ENCODE results near the gene IL4I1.
"Not testable (repeated sequence)": the region's sequence is repeated elsewhere in the genome, so short reads cannot be mapped to it uniquely, and the experiment has no call there.

Gene IL4I1, protein sequence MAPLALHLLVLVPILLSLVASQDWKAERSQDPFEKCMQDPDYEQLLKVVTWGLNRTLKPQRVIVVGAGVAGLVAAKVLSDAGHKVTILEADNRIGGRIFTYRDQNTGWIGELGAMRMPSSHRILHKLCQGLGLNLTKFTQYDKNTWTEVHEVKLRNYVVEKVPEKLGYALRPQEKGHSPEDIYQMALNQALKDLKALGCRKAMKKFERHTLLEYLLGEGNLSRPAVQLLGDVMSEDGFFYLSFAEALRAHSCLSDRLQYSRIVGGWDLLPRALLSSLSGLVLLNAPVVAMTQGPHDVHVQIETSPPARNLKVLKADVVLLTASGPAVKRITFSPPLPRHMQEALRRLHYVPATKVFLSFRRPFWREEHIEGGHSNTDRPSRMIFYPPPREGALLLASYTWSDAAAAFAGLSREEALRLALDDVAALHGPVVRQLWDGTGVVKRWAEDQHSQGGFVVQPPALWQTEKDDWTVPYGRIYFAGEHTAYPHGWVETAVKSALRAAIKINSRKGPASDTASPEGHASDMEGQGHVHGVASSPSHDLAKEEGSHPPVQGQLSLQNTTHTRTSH

DNA sequence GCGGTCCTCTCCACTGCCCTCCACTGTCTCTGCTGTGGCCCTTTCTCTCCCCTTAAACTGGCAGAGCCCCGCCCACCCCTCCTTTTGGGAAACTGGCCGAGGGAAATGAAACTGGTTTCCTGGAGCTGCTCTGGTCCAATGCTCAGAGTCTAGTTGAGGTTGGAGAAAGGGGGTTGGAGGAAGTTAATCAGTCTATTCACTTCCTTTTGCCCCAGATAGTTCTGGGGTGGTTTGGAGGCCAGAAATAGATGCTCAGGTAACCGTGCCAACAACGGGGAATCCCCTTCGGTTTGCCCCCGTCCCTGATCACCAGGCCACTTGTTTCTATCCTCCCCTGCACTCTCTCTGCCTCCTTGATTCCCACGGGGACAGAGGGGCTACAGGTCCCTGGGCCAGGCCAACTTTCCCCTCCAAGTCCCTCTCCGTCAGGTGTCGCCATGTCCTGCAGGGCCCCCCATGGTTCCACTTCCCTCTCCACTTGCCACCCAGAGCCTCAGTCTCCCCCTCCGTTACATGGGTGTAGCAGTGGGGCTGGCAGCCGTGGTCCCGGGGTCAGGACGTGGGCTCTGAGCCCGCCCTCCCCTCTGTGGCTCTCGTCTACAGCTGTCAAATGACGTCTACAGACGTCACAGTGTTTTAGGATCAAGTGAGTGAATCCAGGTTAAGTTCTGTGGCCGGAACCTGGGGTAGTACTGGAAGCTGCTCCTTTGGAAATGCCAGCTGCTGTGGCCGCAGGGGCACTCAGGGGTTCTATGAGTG, at the start of gene IL4I1:
IL4I1 (minus strand) TSS at position 25 of the 759 bp plus-strand sequence. CDS start 727 bp downstream, outside the sequence.
- no peak within 1 kb of the TSS for H3K9ac ChIP-seq (ENCODE audit: low read depth, low read length)
- H3K27ac ChIP-seq (ENCODE audit: low read depth, low read length), result no peak within 1 kb of the TSS

DNA sequence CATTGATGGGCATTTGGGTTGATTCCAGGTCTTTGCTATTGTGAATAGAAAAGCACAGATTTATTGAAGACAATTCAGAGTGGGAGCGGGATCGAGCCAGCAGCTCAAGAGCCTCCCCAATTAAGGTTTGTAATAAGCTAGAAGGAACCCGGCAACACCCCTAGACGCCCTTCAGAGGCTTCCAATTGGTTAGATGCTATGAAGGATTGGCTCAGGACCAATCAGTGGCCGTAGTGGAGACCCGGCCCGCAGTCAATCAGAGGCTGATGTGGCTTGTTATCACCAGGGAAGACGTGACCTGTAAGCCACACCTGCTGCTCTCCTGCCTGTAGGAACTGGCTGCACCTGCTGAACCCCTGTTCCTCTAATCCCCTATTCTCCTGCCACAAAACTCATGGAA, 49.7 kb upstream of the IL4I1 start:
- Histone ChIP-seq H3K9ac (ENCODE audit: low read depth, low read length) (no peak overlapping the region), H3K27me3 (ENCODE audit: control insufficient read depth, insufficient read depth, low read length) (no peaks in the 10 kb centered on the region), H3K9me3 (ENCODE audit: control insufficient read depth, insufficient read depth, low read length) (no peaks in the 10 kb centered on the region), H3K27ac (ENCODE audit: low read depth, low read length) (no peak overlapping the region), H3K4me3 (ENCODE audit: low read depth, low read length) (no peak overlapping the region), H3K36me3 (ENCODE audit: control insufficient read depth, insufficient read depth, low read length) (no peaks in the 10 kb centered on the region), H3K4me1 (ENCODE audit: control insufficient read depth, insufficient read depth, low read length) (no peaks in the 10 kb centered on the region)

More for the DNA sequence above, at the start of gene IL4I1:
- H3K27me3 ChIP-seq (ENCODE audit: control insufficient read depth, insufficient read depth, low read length), result no peaks in the 10 kb centered on the region
- H3K4me1 ChIP-seq (ENCODE audit: control insufficient read depth, insufficient read depth, low read length), result no peaks in the 10 kb centered on the region
- no peaks in the 10 kb centered on the region for H3K9me3 ChIP-seq (ENCODE audit: control insufficient read depth, insufficient read depth, low read length)
- H3K36me3 ChIP-seq (ENCODE audit: control insufficient read depth, insufficient read depth, low read length), result no peaks in the 10 kb centered on the region
- H3K4me3 ChIP-seq (ENCODE audit: low read depth, low read length), result no peak within 1 kb of the TSS

DNA sequence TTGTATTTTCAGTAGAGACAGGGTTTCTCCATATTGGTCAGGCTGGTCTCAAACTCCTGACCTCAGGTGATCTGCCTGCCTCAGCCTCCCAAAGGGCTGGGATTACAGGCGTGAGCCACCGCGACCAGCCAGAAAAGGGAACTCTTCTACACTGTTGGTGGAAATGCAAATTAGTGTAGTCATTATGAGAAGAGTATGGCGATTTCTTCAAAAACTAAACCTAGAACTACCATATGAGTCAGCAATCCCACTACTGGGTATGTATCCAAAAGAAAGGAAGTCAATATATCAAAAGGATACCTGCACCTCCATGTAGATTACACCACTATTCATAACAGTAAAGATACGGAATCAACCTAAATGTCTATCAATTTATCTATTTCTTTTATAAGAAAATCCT, 47.9 kb upstream of the IL4I1 start:
- not testable (repeated sequence) for H3K27me3 ChIP-seq (ENCODE audit: control insufficient read depth, insufficient read depth, low read length); H3K27ac ChIP-seq (ENCODE audit: low read depth, low read length); H3K36me3 ChIP-seq (ENCODE audit: control insufficient read depth, insufficient read depth, low read length); H3K9ac ChIP-seq (ENCODE audit: low read depth, low read length); H3K9me3 ChIP-seq (ENCODE audit: control insufficient read depth, insufficient read depth, low read length); H3K4me3 ChIP-seq (ENCODE audit: low read depth, low read length); H3K4me1 ChIP-seq (ENCODE audit: control insufficient read depth, insufficient read depth, low read length)

DNA sequence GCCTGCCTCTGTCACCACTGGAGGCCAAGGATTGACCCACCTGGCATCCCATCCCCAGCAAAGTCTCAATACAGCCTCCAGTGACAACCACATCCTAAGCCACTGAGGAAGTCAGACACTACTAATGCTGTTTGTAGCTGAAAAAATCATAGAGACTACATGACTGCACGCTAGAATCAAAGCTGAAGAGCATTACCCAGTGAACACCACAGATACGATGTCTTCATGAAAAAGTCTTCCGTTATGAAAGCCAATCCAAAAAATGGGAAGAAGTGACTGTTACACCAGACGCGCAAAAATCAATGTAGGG, 43.8 kb upstream of the IL4I1 start:
- H3K36me3 ChIP-seq (ENCODE audit: control insufficient read depth, insufficient read depth, low read length), result no peaks in the 10 kb centered on the region
- H3K4me1 ChIP-seq (ENCODE audit: control insufficient read depth, insufficient read depth, low read length), result no peaks in the 10 kb centered on the region
- H3K9ac ChIP-seq (ENCODE audit: low read depth, low read length), result no peak overlapping the region
- no peaks in the 10 kb centered on the region for H3K9me3 ChIP-seq (ENCODE audit: control insufficient read depth, insufficient read depth, low read length)
- no peaks in the 10 kb centered on the region for H3K27me3 ChIP-seq (ENCODE audit: control insufficient read depth, insufficient read depth, low read length)
- no peak overlapping the region for H3K27ac ChIP-seq (ENCODE audit: low read depth, low read length)
- H3K4me3 ChIP-seq (ENCODE audit: low read depth, low read length), result no peak overlapping the region

DNA sequence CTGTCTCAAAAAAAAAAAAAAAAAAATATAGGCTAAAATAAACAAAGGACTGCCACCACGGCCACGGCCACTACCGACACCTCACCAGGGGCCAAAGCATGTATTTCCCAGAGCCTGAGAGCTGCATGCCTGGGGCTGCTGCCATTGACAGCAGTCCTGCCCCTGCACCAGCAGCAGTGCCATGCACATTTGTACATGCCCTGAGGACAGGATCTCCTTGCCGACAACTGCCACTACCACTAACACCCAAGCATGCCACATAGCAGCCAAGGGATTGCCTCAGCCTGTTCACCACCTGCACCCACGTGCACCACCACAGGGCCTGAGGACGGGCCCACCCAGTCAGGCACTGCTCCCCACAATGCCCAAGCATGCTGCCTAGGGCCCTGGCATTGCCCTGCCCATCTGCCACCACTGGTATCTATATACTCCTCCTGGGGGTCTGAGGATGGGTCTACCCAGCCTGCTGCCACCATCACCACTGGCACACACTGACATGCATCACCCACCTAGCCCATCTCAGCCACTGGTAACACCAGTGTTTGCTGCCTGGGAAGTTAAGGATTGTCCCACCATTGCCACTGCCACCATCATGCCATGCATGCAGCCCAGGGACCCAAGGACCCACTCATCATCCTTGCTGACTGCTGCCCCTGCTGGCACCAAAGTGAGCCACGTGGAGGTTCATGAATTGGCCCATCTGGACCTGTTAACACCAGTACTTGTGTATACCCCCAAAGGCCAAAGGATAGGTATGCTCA, 43.2 kb upstream of the IL4I1 start:
- Histone ChIP-seq H3K36me3 (ENCODE audit: control insufficient read depth, insufficient read depth, low read length) (no peaks in the 10 kb centered on the region), H3K4me1 (ENCODE audit: control insufficient read depth, insufficient read depth, low read length) (no peaks in the 10 kb centered on the region), H3K27ac (ENCODE audit: low read depth, low read length) (no peak overlapping the region), H3K9me3 (ENCODE audit: control insufficient read depth, insufficient read depth, low read length) (no peaks in the 10 kb centered on the region), H3K9ac (ENCODE audit: low read depth, low read length) (no peak overlapping the region), H3K27me3 (ENCODE audit: control insufficient read depth, insufficient read depth, low read length) (no peaks in the 10 kb centered on the region), H3K4me3 (ENCODE audit: low read depth, low read length) (no peak overlapping the region)

DNA sequence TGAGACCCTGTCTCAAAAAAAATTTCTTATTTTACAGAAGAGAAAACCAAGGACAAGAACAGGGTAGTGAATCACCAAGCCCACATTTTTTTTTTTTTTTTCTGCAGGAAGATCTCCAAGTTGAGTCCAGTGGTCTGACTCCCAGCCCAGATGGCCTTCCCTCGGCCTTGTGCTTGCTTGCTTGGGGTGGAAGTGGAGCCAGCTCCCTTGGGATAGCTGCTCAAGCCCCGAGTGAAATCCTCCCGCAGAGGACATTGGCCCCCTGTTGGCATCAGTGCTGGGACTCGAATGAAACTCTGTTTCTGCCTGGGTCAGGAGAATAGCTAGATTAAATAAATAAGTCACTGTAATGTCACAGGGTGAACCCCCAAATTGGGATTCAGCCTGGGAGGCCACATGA, 42.0 kb upstream of the IL4I1 start:
- Histone ChIP-seq H3K9me3 (ENCODE audit: control insufficient read depth, insufficient read depth, low read length) (no peaks in the 10 kb centered on the region), H3K27ac (ENCODE audit: low read depth, low read length) (no peak overlapping the region)

DNA sequence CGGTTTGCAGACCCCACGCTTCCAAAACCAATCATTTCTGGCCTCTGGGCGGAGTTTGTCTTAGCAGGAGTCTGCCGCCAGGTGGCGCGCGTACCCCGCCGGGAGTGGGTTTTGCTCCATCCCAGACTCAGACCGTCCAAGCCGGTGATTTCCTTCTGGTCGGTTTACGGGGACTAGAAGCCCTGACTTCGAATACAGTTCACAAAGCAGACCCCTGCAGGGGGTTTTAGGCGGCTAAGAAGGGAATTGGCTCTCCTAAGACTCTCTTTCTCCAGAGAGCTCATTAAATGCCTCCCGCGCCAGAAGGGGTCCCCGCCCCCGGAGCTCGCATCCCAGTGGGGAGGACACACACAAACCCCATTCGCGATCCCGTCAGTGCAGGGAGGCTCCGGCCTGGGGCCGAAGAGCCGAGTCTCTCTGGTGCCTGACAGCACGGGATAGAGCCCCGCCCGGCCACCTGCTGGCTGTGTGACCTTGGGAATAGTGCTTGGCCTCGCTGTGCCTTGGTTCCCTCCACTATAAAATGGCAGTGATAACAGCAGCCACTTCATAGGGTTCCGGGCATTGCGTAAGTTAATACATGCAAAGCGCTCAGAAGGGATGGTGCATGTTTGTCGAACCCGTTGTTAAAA, 41.2 kb upstream of the IL4I1 start:
- no peak overlapping the region for H3K9ac ChIP-seq (ENCODE audit: low read depth, low read length)
- H3K4me1 ChIP-seq (ENCODE audit: control insufficient read depth, insufficient read depth, low read length), result no peaks in the 10 kb centered on the region
- H3K9me3 ChIP-seq (ENCODE audit: control insufficient read depth, insufficient read depth, low read length), result no peaks in the 10 kb centered on the region
- no peak overlapping the region for H3K27ac ChIP-seq (ENCODE audit: low read depth, low read length)
- peak overlapping the region; percentile 29; the same call in 1 of the 2 replicates for H3K4me3 ChIP-seq (ENCODE audit: low read depth, low read length)
- H3K36me3 ChIP-seq (ENCODE audit: control insufficient read depth, insufficient read depth, low read length), result no peaks in the 10 kb centered on the region
- H3K27me3 ChIP-seq (ENCODE audit: control insufficient read depth, insufficient read depth, low read length), result no peaks in the 10 kb centered on the region

More for the DNA sequence above, 42.0 kb upstream of the IL4I1 start:
- H3K4me3 ChIP-seq (ENCODE audit: low read depth, low read length), result no peak overlapping the region
- H3K9ac ChIP-seq (ENCODE audit: low read depth, low read length), result no peak overlapping the region
- H3K4me1 ChIP-seq (ENCODE audit: control insufficient read depth, insufficient read depth, low read length), result no peaks in the 10 kb centered on the region
- no peaks in the 10 kb centered on the region for H3K27me3 ChIP-seq (ENCODE audit: control insufficient read depth, insufficient read depth, low read length)
- no peaks in the 10 kb centered on the region for H3K36me3 ChIP-seq (ENCODE audit: control insufficient read depth, insufficient read depth, low read length)

DNA sequence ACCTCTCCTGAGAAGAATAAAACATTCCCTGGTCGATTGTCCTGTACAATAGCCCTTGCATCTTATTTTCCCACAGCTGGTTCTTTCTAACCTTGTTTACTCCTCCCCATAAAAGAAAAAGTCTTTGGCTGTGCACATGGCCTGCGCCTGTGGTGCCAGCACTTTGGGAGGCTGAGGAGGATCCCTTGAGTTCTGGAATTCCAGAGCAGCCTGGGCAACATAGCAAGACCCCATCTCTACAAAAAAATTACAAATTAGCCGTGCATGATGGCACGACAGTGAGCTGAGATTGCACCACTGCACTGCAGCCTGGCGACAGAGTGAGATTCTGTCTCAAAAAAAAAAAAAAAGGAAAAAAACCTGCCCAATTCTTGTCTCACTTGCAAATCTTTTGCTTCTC, 39.9 kb upstream of the IL4I1 start:
- Histone ChIP-seq H3K36me3 (ENCODE audit: control insufficient read depth, insufficient read depth, low read length) (no peaks in the 10 kb centered on the region), H3K9ac (ENCODE audit: low read depth, low read length) (no peak overlapping the region), H3K27me3 (ENCODE audit: control insufficient read depth, insufficient read depth, low read length) (no peaks in the 10 kb centered on the region), H3K4me3 (ENCODE audit: low read depth, low read length) (no peak overlapping the region), H3K27ac (ENCODE audit: low read depth, low read length) (no peak overlapping the region), H3K9me3 (ENCODE audit: control insufficient read depth, insufficient read depth, low read length) (no peaks in the 10 kb centered on the region), H3K4me1 (ENCODE audit: control insufficient read depth, insufficient read depth, low read length) (no peaks in the 10 kb centered on the region)

DNA sequence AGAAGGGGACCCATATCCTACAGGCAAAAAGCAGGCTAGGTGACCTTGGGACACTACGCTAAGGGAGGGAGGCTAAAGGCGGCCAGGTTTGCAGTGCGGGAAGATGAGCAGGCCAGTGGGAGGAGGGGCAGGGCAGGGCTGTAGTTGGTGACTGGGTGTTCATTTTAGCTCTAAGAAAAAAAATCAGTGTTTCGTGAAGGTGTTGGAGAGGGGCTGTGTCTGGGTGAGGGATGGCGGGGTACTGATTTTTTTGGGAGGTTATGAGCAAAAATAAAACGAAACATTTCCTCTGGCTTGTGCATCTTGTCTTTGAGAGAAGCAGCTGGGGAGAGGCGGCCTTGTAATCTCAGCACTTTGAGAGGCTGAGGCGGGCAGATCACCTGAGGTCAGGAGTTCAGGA, 37.0 kb upstream of the IL4I1 start:
- H3K27me3 ChIP-seq (ENCODE audit: control insufficient read depth, insufficient read depth, low read length), result no peaks in the 10 kb centered on the region
- H3K4me1 ChIP-seq (ENCODE audit: control insufficient read depth, insufficient read depth, low read length), result no peaks in the 10 kb centered on the region; the same call in 1 of the 2 replicates
- H3K27ac ChIP-seq (ENCODE audit: low read depth, low read length), result no peak overlapping the region
- H3K9me3 ChIP-seq (ENCODE audit: control insufficient read depth, insufficient read depth, low read length), result no peaks in the 10 kb centered on the region
- H3K4me3 ChIP-seq (ENCODE audit: low read depth, low read length), result no peak overlapping the region
- H3K9ac ChIP-seq (ENCODE audit: low read depth, low read length), result no peak overlapping the region
- H3K36me3 ChIP-seq (ENCODE audit: control insufficient read depth, insufficient read depth, low read length), result no peaks in the 10 kb centered on the region

DNA sequence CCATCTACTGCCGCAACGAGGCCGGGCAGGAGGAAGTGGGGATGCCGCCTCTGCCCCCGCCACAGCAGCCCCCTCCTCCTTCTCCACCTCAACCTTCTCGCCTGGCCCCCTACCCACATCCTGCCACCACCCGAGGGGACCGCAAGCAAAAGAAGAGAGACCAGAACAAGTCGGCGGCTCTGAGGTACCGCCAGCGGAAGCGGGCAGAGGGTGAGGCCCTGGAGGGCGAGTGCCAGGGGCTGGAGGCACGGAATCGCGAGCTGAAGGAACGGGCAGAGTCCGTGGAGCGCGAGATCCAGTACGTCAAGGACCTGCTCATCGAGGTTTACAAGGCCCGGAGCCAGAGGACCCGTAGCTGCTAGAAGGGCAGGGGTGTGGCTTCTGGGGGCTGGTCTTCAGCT, 36.0 kb upstream of the IL4I1 start:
- no peaks in the 10 kb centered on the region for H3K27me3 ChIP-seq (ENCODE audit: control insufficient read depth, insufficient read depth, low read length)
- H3K4me1 ChIP-seq (ENCODE audit: control insufficient read depth, insufficient read depth, low read length), result peaks cover 2% of the 10 kb centered on the region; the same call in 1 of the 2 replicates
- no peak overlapping the region for H3K4me3 ChIP-seq (ENCODE audit: low read depth, low read length)
- no peaks in the 10 kb centered on the region for H3K9me3 ChIP-seq (ENCODE audit: control insufficient read depth, insufficient read depth, low read length)
- H3K36me3 ChIP-seq (ENCODE audit: control insufficient read depth, insufficient read depth, low read length), result peaks cover 2% of the 10 kb centered on the region
- H3K27ac ChIP-seq (ENCODE audit: low read depth, low read length), result no peak overlapping the region
- H3K9ac ChIP-seq (ENCODE audit: low read depth, low read length), result no peak overlapping the region
